ENCODE results near the gene PCDHB2. TPM values are rescaled to one million over a fixed set of nuclear protein-coding genes. Genes with fewer than 3 reads are reported as not detected.
"Not testable (repeated sequence)": the region's sequence is repeated elsewhere in the genome, so short reads cannot be mapped to it uniquely, and the experiment has no call there.

The PCDHB2 gene
- total RNA-seq, 2 donors from 2014 or later: 1.8 to 2.2 TPM

GRCh38 chr5:141105350-141105749, 10.9 kb downstream of the PCDHB2 start:
- Histone ChIP-seq H3K36me3 (no peaks in the 10 kb centered on the region), H3K27ac (no peak overlapping the region), H3K9me3 (peaks cover 0 to 9% of the 10 kb centered on the region in 2 donors), H3K4me1 (no peaks in the 10 kb centered on the region), H3K27me3 (no peaks in the 10 kb centered on the region), H3K4me3 (no peak overlapping the region)
- DNase-seq (ENCODE audit: low spot score): no peak
- no peak for TF ChIP-seq CTCF (IDR thresholded peaks at IDR 0.05)

GRCh38 chr5:141119250-141119649, 24.8 kb downstream of the PCDHB2 start:
- no peak for DNase-seq (ENCODE audit: low spot score)
- Histone ChIP-seq H3K27ac (no peak overlapping the region), H3K4me3 (no peak overlapping the region), H3K27me3 (no peaks in the 10 kb centered on the region), H3K9me3 (peaks cover 5 to 45% of the 10 kb centered on the region in 2 donors), H3K4me1 (no peaks in the 10 kb centered on the region), H3K36me3 (no peaks in the 10 kb centered on the region)
- no peak for TF ChIP-seq CTCF (IDR thresholded peaks at IDR 0.05)

GRCh38 chr5:141121563-141121962, 27.1 kb downstream of the PCDHB2 start, which contains the start of gene PCDHB4:
PCDHB4 (plus strand) TSS chr5:141121818; CDS start chr5:141121999, 181 bp downstream.
- Histone ChIP-seq H3K27me3 (no peaks in the 10 kb centered on the region), H3K27ac (no peak within 1 kb of the TSS), H3K36me3 (no peaks in the 10 kb centered on the region), H3K4me3 (peak within 1 kb of the TSS; percentile 19 to 25), H3K9me3 (peaks cover 5 to 23% of the 10 kb centered on the region in 2 donors), H3K4me1 (no peaks in the 10 kb centered on the region)
- no peak for DNase-seq (ENCODE audit: low spot score)
- TF ChIP-seq CTCF (IDR thresholded peaks at IDR 0.05): peak in 1 of 2 donors; percentile 49

DNA sequence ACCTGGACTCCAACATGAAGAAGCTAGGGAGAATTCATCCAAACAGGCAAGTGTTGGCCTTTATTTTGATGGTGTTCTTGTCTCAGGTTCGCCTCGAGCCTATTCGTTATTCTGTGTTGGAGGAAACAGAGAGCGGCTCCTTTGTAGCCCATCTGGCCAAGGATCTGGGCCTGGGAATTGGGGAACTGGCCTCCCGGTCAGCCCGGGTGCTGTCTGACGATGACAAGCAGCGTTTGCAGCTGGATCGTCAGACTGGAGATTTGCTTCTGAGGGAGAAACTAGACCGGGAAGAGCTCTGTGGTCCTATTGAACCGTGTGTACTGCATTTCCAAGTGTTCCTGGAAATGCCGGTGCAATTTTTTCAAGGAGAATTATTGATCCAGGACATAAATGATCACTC, 27.6 kb downstream of the PCDHB2 start:
- Histone ChIP-seq H3K4me3 (peak overlapping the region; percentile 19 to 25), H3K36me3 (no peaks in the 10 kb centered on the region), H3K9me3 (peaks cover 5 to 18% of the 10 kb centered on the region in 2 donors), H3K27ac (no peak overlapping the region), H3K27me3 (no peaks in the 10 kb centered on the region), H3K4me1 (no peaks in the 10 kb centered on the region)
- no peak for DNase-seq (ENCODE audit: low spot score)
- TF ChIP-seq CTCF (IDR thresholded peaks at IDR 0.05): no peak

- H3K4me3 ChIP-seq: peak overlapping the region in 1 of 2 donors; percentile 3
- peaks cover 5 to 14% of the 10 kb centered on the region in 2 donors for H3K9me3 ChIP-seq
- not testable (repeated sequence) for H3K36me3 ChIP-seq
These were observed 29.2 kb downstream of the PCDHB2 start for GRCh38 chr5:141123396-141124135.

DNA sequence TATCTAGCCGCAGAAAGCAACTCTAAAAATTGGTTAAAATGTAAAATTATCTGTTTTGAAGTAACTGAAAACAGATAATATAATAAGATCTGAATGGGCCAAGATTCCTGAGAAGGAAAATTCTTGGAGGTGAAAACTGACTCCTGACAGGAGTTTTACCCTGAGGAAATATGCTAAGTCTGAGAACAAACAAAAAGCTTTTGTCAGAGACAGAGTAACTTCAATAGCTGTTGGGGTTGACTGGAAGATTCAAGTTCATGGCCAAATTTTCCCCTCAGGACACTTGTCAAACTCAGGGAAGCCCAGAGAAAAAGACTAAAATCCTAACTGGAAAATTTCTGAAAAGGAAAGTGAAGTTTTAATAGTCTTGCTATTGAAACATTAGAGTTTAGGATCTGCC, 32.9 kb downstream of the PCDHB2 start:
- no peak overlapping the region for H3K4me3 ChIP-seq
- TF ChIP-seq CTCF (IDR thresholded peaks at IDR 0.05): no peak
- peaks cover 0 to 19% of the 10 kb centered on the region in 2 donors for H3K9me3 ChIP-seq
- DNase-seq (ENCODE audit: low spot score): no peak
- H3K4me1 ChIP-seq: no peaks in the 10 kb centered on the region
- H3K27ac ChIP-seq: no peak overlapping the region
- no peaks in the 10 kb centered on the region for H3K27me3 ChIP-seq
- H3K36me3 ChIP-seq: no peaks in the 10 kb centered on the region

More at GRCh38 chr5:141123396-141124135, 29.2 kb downstream of the PCDHB2 start:
- not testable (repeated sequence) for DNase-seq (ENCODE audit: low spot score); H3K27me3 ChIP-seq; H3K27ac ChIP-seq; H3K4me1 ChIP-seq
